ENCODE measurements around the gene C2CD4D.

C2CD4D gene

DNA sequence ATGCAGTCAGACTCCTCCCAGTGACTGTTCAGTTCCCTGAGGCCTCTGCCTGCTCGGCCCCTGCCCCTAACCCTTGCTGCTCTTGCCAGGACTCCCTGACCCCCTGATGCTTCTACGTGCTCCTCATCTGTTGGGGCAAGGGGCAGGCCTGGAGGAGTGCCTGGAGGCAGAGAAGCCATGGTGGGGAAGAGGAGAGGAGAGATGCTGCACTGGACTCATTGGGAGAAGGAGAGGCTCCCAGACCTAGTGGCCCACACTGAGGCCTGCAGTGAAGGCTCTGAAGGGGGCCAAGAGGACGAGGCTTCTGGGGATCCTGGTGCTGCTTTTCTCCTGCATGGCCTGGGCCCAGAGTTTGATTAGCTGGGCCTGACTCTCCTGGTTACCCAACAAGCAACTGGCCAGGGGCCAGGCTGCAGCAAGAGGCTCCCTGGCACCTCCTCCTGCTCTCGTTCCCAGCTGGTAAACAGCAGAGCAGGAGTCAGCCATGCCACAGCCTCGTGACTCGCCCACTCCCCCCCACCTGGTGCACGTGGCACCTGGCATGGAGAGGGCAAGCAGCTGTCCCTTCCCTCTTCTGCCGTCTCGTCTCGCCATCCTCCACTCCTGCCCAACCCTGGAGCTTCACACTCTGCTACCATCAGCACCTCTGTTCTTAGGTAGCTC is 7.2 kb downstream of the C2CD4D start:
- no peak for FAIRE-seq

DNA sequence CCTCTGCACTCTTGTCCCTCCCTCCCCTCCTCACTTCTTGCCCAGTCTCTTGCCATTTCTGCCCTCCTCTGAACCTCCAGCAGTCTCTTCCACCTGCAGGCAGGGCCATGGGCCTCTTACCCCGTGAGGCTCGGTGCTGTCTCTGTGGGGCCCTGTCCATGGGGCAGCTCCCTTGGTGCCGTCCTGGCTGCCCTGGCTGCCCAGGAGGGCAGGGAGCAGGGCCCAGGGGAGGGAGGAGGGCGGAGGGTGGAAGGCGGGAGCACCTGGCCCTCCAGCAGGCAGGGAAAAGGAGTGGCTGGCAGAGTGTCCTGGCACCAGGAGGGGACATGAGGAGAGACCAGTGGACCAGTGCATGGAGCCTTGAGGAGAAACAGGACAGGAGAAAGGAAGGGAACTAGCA is 8.0 kb downstream of the C2CD4D start, which contains the start of gene RORC:
Gene RORC (minus strand): TSS at position 198 of the 400 bp plus-strand sequence. CDS start 38 bp downstream, at position 160.
- FAIRE-seq, result no peak

DNA sequence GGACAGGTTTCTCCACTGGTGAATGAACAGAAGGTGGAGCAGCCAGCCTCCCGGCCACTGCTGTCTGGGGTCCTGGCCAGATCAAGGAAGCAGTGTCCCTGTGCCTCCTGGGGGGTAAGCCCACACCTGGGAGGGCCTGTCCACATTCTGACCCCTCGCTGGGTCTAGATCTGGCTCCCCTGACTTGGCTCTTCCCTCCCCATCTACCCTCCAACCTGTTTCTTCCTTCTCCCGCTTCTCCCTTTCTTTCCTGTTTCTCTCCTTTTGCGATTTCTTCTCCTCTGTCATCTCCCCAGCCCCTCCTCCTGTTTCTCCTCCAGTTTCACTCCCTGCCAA is 8.4 kb downstream of the C2CD4D start:
- no peak for FAIRE-seq

DNA sequence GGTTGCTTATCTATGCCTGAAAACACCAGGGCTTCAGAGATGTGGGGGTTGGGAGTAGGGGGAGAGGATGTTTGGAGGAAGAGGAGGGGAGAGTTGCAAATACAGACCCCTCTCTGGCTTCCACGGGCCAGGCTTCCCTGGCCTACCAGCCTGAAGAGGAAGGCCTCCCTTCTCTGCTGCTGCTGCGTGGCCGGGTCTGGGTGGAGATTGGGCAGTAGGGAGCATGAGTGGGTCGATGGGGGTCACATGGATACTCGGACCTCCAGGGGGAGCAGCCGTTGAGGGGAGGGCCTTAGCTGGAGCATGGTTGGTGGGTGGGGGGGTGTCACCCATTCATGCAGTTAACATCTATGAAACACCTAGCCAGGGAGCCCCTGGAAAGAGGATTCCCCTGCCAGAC is 9.6 kb downstream of the C2CD4D start:
- FAIRE-seq, result no peak

DNA sequence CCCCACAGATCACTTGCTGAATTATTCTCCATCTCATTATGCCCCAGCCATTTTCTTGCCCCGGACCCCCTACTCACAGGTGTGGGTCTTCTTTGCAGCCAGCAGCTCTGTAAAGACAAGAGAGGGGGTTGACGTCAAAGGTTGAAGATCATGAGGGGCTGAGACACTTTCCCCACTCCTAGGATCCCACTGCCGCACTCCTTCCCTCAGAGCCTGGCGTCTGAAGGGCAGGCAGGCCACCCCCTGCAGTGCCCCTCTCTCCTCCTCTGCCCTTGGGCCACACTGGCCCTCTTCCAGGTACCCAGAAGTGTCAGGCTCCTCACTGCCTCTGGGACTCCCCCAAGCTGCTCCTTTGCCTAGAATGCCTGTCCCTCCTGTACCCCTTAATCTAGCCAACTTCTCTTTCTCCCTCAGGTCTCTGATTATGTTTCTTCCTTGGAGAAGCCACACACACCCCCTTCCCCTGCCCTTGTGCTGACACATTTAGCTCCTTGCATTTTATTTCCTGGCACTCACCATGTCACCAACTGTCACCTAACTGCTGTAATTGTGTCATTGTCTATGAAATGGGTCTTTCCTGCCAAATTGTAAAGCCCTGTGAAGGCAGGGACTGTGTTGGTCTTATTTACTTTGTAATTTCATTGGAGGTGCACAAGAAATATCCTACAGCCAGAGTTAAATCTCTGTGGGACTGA is 10.1 kb downstream of the C2CD4D start:
- no peak for FAIRE-seq

DNA sequence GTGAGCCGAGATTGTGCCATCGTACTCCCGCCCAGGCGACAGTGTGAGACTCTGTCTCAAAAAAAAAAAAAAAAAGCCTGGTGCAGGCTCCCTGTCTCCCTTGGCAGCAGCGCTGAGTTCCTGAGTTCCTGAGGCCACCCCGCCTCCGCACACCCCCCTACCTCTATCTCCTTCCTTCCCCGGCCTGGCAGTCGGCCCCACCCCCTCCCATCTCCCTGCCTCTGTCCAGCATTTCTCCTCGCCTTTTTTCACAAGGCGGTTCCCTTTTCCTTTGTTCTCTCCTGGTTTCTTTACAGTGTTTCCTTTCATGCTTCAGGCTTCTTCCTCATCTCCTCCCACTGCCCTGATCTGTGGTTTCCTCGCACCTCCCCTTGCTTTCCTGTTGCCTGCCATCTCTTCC is 10.7 kb downstream of the C2CD4D start:
- FAIRE-seq, result no peak

DNA sequence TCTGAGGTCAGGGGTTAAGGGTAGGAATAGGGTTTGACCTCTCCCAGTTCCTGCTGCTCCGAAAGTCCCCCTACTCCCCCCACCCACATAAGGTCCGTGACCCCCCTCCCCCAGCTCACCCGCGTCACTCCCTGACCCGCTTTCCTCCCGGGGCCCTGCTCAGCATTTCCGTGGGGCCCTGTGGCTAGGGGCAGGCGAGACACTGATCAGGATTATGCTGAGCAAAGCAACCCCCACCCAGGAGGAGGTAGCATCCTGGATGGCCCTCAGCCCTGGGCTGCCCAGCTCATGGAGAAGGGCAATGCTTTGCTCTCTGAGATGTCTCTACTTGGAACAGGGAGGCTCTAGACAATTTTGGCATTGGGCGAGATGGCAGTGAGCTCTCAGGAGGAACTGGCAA is 11.8 kb downstream of the C2CD4D start:
- no peak for FAIRE-seq

DNA sequence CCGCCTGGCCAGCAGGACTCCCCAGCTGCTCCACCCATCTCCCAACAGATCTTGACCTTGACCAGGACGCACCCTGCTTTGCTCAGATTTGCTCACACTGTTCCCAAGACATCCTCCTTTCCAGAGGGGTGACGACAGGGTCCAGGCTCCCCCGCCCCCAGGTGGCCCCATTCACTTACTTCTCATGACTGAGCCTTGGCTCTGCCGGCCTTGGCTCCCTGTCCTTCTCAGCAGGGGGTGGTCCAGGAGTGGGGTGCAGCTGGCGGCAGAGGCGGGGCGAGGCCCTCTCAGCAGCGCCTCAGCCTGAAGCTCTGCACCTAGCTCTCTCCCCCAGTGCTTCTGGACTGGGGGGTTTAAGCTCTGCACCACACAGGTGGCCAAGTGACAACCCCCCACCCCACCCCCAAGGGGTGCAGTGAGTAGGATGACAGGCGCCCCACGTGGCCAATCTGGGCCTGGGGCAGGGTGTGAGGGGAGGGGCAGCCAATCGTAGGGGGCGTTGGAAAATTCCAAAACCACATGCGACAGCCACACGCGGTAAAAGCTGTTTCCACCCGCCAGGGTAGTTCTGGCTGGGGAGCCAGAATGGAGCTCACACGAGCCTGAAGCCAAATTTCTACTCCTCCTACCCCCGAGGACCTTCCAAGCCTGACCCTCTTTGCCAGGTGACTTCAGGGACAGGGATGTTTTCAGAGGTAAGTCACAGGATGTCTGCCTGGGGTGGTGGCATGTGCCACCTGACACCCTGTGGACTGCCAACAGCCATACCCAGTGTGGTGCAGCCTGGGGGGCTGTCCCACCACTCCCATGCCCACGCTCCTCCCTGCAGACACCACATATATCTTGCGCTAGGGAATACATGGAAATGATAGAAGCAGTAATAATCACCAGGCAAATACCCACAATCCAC is 13.6 kb downstream of the C2CD4D start:
- no peak for FAIRE-seq

DNA sequence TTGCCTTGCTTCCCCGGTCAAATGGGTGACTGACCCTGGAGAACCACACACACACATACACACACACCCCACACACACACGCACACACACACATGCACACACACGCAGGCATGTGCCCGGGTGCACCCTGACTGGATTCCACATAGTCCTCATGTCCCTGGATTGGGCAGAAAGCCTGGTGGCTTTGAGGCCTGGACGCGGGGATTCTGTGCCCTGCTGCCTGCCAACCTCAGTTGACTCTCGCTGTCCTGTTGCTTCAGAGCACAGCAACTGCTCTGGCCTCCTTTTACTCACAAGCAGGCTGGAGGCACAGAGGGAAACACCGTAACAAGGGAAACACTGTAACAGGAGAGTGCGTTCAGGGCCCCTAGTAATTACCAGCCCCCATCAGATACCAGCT is 14.4 kb downstream of the C2CD4D start:
- FAIRE-seq, result no peak

DNA sequence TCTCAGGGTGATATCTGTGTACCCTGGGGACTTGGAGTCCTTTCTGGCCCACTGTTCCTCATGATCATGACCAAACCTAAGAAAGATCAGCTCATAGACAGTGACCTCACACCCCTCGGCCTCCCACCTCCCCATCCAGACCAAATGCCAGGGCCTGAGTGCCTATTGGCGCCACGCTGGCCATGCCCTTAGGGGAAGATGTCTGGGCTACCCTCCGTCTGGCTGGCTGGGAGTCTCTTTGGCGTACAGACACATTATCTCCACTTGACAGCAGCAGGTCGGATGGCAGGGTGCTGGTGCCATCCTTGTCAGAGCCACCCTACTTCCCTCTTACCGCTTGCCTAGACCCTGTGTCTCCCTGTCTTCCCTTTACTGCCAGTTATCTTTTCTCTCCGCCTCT is 16.4 kb downstream of the C2CD4D start:
- no peak for FAIRE-seq

DNA sequence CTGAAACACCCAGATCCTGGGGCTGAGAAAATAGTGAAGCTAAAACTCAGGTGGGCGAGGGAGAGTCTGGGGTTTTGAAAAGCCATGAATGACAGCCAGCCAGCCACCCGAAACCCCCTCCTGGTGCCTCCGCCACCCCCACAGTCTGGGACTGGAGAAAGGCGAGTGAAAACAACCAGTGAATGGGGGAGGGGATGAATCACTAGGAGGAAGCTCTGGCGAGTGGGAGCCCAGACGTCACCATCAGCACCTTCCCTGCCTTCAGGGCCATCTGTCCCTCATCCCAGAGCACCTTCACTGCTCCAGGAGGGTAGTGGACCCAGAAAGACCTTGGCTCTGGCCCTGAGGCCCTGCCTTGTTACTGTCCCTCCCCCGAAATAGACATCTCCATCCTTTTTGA is 17.2 kb downstream of the C2CD4D start:
- FAIRE-seq, result no peak

DNA sequence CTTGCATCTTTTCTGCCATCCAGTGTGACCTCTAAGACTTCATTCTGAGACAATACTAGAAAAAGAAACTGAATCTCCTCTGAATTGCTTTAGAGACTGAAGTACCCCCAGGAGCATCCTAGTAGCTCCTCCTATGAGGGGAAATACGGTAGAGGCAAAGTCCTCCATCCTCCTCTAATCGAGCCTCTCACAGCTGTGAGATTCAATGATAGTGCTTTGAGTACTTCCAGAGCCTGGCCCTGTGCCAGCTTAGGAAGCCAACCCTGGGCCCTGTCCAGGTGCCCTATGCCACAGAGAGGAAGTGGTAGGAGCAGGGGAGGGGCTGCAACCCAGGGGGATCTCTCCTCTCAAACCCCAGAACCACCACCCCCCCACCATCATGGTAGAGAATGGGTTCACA is 18.7 kb downstream of the C2CD4D start:
- FAIRE-seq, result no peak

DNA sequence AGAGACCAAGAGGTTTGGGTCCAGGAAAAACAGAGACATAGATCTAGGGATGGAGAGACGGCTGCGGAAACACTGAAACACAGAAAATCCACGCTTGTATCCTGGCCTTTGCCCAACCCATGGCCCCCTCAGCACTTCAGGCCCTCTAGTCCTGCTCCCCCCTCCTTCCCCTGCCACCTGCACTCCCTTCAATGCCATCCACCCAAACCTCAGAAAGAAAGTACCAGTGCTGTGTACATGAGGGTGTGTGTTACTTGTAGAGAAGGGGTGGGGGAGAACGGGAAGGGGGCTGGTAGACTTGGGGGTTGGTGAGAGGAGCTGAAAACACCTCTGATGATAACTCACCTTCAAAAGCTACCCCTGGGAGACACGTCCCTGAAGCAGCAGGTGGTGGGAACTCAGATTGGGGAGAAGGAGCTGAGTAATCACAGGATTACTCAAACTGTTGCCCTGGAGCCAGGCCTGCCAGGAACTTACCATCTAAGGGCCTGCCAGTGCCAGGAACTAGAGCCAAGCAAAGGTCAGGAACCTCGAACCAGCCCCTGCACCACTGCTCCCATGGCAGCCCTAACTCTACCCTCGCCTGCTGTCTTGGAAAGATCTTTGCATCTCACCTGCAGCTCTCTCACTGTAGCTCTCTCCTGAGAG is 19.5 kb downstream of the C2CD4D start:
- FAIRE-seq, result no peak

DNA sequence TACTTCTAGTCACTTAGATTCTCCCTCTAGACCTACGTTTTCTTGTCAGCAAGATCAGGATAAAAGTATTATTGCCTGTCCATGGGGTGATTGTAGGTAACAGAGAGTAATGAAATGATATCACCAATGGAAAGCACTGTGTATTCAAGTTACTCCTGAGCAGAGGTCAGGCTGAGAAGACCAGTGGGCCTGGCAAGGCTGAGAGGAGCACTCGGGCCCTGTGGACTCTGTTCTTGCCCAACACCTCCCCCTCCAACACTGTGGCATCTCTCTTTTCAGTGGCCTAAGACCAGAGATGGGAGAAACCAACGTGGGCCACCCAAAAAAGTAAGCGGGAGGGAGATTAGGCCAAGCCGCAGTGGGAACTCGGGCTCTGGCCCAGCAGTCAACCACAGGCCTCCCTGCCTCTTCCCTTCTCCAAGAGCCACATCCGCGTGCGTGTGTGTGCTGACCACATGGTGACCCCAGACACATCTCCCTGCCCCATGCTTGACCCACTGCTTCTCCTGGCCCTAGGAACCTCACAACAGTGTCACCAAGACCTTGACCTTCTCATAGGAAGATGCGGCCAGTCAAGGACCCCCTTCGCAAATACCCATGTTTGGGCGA is 20.3 kb downstream of the C2CD4D start:
- FAIRE-seq, result no peak

DNA sequence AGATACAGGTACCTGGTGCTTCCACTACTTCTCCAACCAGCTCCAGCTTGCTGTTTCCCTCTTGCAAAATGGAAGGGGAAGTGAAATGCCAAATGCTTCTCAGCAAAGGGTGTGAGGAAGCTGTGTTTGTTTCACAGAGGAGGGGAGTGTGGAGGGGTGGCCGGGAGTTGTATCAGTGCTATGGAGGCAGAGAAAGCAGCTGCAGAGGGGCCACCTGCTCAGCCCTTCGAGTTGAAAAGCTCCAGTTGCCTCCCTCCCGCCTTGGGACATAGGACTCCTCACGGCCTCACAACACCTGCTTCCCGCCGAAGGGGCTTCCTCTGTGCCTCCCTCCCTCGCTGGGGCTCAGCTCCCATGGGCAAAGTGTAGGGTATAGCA is 22.3 kb downstream of the C2CD4D start:
- no peak for FAIRE-seq

DNA sequence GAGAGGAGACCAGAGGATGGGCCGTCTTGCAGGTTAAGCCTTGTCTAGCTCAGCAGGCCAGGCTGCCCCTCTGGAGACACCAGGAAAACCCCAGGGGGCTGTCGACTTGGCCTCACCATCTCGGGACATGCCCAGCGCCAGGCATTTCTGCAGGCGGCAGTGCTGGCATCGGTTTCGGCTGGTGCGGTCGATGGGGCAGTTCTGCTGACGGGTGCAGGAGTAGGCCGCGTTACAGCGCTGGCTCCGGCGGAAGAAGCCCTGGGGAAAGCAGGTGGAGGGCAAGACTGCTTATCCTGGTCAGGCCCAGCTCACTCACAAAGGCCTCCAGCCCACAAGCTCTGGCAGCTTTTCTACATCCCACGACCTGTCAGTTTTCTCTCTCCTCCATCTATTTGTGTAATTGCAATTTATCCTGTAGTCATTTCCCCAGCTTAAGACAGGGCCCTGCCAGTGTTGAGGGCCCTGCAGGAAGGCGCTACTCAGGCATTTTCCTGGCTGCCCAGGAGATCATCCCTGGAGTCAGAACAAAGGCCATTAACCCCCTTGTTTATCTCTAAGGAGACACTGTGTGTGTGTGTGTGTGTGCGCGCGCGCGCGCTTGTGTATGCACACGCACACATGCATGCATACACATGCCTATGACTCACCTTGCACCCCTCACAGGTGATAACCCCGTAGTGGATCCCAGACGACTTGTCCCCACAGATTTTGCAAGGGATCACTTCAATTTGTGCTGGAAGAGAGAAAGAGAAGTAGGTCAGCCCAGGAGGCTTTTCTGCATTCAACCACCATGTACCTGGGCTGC is 22.9 kb downstream of the C2CD4D start:
- FAIRE-seq, result no peak

DNA sequence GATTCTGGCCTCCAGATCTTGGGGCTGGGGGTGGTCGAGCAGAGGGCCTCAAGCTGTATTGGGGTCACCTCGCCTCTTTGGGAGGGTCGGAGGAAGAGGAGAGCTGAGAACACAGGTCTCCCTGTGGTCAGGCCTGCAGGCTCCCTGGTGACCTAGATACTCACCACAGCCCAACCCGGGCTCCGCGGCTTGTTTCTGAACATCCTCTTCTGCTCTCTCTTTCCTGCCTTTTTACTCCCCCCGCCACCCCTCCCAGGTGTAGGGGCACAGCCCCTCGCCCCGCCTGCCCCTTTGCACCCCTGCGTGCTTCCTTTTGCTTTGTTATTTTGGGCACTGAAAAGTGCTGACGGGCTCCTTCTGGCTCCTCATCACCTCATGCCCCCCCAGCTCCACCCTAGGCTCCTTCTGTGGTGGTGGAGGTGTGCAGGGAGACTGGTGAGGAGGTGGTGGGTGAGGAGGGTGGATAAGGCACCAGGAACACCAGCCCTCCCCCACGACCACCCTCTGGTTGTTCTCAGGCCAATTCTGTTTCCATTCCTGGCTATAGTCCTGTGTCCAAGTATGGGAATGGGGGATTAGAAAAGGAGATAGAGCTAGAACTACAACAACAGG is 23.8 kb downstream of the C2CD4D start:
- FAIRE-seq, result no peak

DNA sequence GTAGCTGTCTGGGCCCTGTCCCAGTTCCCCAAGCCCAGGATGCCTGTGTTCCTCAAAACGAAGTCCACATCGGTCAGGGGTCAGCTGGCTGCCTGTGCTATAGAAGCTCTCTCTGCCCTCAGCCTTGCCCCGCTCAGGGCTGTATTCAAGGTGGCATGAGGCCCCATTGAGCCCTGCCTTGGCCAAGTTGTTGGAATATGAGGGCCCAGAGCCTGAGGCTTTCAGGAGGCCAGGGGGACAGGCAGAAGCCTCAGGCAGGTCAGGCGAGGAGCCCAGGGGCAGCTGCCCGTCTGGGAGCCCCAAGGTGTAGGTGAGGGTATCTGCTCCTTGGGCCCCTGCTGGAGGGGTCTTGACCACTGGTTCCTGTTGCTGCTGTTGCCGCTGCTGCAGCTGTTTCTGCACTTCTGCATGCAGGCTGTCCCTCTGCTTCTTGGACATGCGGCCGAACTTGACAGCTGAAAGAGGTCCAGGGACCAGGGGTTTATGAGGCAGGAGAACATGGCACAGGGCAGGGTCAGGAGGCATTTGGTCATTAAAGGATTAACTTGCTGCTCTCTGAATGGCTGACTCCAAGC is 24.6 kb downstream of the C2CD4D start:
- FAIRE-seq, result no peak

DNA sequence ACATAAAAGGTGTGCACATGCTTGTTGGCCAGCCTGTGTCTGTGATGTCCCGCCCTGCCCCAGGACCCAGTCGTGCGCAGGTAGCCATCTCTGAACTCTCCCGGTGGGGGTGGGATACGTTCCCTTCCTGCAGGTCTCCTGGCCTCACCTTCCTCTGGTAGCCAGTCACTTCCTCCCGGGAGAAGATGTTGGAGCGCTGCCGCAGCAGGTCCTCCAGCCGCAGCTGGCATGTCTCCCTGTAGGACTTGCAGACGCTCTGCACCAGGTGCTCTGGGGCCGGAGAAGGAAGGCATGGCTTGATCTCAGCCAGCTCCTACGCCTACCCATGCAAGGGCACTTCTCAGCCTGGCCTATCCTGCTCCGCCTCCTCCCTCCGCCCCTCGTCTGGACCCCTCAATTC is 25.2 kb downstream of the C2CD4D start:
- FAIRE-seq, result no peak

DNA sequence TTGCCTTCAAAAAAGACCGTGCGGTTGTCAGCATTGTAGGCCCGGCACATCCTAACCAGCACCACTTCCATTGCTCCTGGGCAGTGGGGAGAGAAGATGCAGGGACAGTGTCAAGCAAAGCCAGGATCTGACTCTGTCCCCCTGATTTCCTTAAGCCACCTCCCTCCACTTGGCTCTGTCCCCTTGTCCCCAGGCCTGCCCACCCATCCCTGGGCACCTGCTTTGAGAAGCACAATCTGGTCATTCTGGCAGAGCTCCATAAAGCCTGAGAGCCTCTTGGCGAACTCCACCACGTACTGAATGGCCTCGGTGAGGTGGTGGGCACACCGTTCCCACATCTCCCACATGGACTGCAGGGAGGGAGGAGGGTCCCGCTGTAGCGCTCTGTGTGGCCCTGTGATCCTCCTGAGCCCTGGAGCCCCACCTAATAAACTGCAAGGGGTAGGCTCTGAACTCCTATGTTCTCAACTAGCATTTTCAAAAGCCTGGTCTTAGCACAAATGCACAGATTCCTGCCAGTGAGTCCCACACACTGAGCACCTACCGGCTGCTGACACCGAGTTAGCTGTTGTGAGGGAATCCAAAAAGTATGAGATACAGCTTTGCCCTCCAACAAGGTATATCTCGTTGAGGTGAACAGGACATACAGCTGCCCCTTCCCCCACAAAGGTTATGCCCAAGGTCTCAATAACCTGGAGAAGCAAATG is 26.2 kb downstream of the C2CD4D start:
- FAIRE-seq, result no peak
